ENCODE measurements around the gene DRAXIN. TPM values are rescaled to one million over a fixed set of nuclear protein-coding genes. Genes with fewer than 3 reads are reported as not detected.

Gene DRAXIN
- total RNA-seq, 1 donor from 2014 or later: 1.4 TPM

- Mint-ChIP-seq H3K9me3 (no peaks in the 10 kb centered on the region), H3K4me1 (no peaks in the 10 kb centered on the region), H3K27me3 (ENCODE audit: low read depth) (peaks cover 10% of the 10 kb centered on the region), H3K36me3 (no peaks in the 10 kb centered on the region), H3K27ac (no peak overlapping the region), H3K4me3 (no peak overlapping the region)
- no peak for TF ChIP-seq CTCF (IDR thresholded peaks at IDR 0.05; ENCODE audit: unreplicated experiment)
- no peak for DNase-seq (ENCODE audit: low spot score in 2 of 2, unreplicated experiment in 2 of 2)
Measured at GRCh38 chr1:11700601-11701467, 9.3 kb downstream of the DRAXIN start.

DNA sequence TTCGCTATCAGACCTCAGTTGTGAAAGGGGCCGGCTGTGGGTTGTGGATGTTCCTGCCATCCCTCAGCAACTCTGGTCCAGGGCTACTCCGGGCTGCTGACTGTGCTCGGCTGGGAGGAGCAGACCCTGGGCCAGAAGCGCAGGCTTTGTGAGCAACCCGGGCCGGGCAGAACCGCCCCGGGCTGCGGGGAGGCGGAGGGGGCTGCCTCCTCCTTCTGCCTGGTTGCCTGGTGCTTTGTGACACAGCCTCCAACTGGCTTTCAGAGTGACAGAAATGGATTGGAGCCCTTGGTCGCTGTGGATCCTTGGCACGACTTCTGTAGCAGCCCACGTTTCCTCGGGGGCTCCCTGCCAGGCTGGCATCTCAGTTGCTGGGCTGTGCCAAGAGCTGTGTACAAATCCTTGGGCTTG lies 10.0 kb downstream of the DRAXIN start:
- Mint-ChIP-seq H3K4me1 (no peaks in the 10 kb centered on the region), H3K36me3 (no peaks in the 10 kb centered on the region), H3K27ac (no peak overlapping the region), H3K4me3 (no peak overlapping the region), H3K27me3 (ENCODE audit: low read depth) (peaks cover 10% of the 10 kb centered on the region), H3K9me3 (no peaks in the 10 kb centered on the region)
- no peak for DNase-seq (ENCODE audit: low spot score in 2 of 2, unreplicated experiment in 2 of 2)
- no peak for TF ChIP-seq CTCF (IDR thresholded peaks at IDR 0.05; ENCODE audit: unreplicated experiment)

- no peaks in the 10 kb centered on the region for H3K36me3 Mint-ChIP-seq
- no peak for TF ChIP-seq CTCF (IDR thresholded peaks at IDR 0.05; ENCODE audit: unreplicated experiment)
- H3K4me1 Mint-ChIP-seq: no peaks in the 10 kb centered on the region
- no peak for DNase-seq (ENCODE audit: low spot score in 2 of 2, unreplicated experiment in 2 of 2)
- H3K27ac Mint-ChIP-seq: no peak overlapping the region
- H3K9me3 Mint-ChIP-seq: no peaks in the 10 kb centered on the region
- H3K27me3 Mint-ChIP-seq (ENCODE audit: low read depth): peaks cover 10% of the 10 kb centered on the region
- no peak overlapping the region for H3K4me3 Mint-ChIP-seq
Measured at GRCh38 chr1:11701981-11702803, 10.7 kb downstream of the DRAXIN start.

- no peak for TF ChIP-seq CTCF (IDR thresholded peaks at IDR 0.05; ENCODE audit: unreplicated experiment)
- Mint-ChIP-seq H3K4me1 (peaks cover 4% of the 10 kb centered on the region), H3K27ac (no peak overlapping the region), H3K36me3 (no peaks in the 10 kb centered on the region), H3K9me3 (no peaks in the 10 kb centered on the region), H3K27me3 (ENCODE audit: low read depth) (peaks cover 10% of the 10 kb centered on the region), H3K4me3 (no peak overlapping the region)
- no peak for DNase-seq (ENCODE audit: low spot score in 2 of 2, unreplicated experiment in 2 of 2)
Measured at GRCh38 chr1:11703357-11704193, 12.1 kb downstream of the DRAXIN start.

- Mint-ChIP-seq H3K27ac (no peak overlapping the region), H3K27me3 (ENCODE audit: low read depth) (peaks cover 10% of the 10 kb centered on the region), H3K4me1 (peaks cover 4% of the 10 kb centered on the region), H3K9me3 (no peaks in the 10 kb centered on the region), H3K36me3 (no peaks in the 10 kb centered on the region), H3K4me3 (no peak overlapping the region)
- TF ChIP-seq CTCF (IDR thresholded peaks at IDR 0.05; ENCODE audit: unreplicated experiment): no peak
- DNase-seq (ENCODE audit: low spot score in 2 of 2, unreplicated experiment in 2 of 2): no peak
Measured at GRCh38 chr1:11704194-11704529, 12.7 kb downstream of the DRAXIN start.

Measured in mesothelial cell of epicardium (in vitro differentiated cells).